RWPE2 (cell line): ENCODE data around the gene FLYWCH1.

Source experiments
- ATAC-seq: fragments of 200-7000 bp; cut with Tn5 transposase; 3 replicates; pipeline ENCODE4 v1.9.1; 2021; ENCODE audit warnings: low read depth
- DNase-seq: peaks from one replicate; pipeline ENCODE4 v3.0.0-alpha.2; 2020; ENCODE audit warnings: low spot score
- H3K27ac ChIP-seq: fragments of 450-650 bp; 2 replicates; pipeline ENCODE4 v1.5.1; 2017; ENCODE audit warnings: mild to moderate bottlenecking; ENCODE audit not compliant: poor library complexity, severe bottlenecking
- H3K27me3 ChIP-seq: fragments of 250-450 bp; sonication (Bioruptor Pico); 2 replicates; pipeline ENCODE4 v1.5.1; 2021; ENCODE audit warnings: mild to moderate bottlenecking, moderate library complexity; ENCODE audit not compliant: insufficient read depth, poor library complexity, severe bottlenecking
- H3K36me3 ChIP-seq: fragments of 250-450 bp; sonication (Bioruptor Pico); 2 replicates; pipeline ENCODE4 v1.5.1; 2020; ENCODE audit warnings: low read depth, mild to moderate bottlenecking, moderate library complexity
- H3K4me1 ChIP-seq: fragments of 250-450 bp; sonication (Bioruptor Pico); 2 replicates; pipeline ENCODE4 v1.5.1; 2021; ENCODE audit warnings: mild to moderate bottlenecking, moderate library complexity; ENCODE audit not compliant: insufficient read depth, poor library complexity, severe bottlenecking
- H3K4me3 ChIP-seq: fragments of 250-450 bp; sonication (Bioruptor Pico); 2 replicates; pipeline ENCODE4 v1.5.1; 2021; ENCODE audit warnings: mild to moderate bottlenecking, moderate library complexity; ENCODE audit not compliant: severe bottlenecking
- H3K9me3 ChIP-seq: fragments of 250-450 bp; sonication (Bioruptor Pico); 2 replicates; pipeline ENCODE4 v1.5.1; 2021; ENCODE audit warnings: mild to moderate bottlenecking, moderate library complexity; ENCODE audit not compliant: severe bottlenecking
- TF ChIP-seq, protein P1 (sequence below): fragments of 450-650 bp; IDR thresholded peaks from one replicate; pipeline ENCODE4 v1.5.1; 2017; ENCODE audit warnings: mild to moderate bottlenecking, moderate library complexity; ENCODE audit not compliant: poor library complexity, severe bottlenecking

The FLYWCH1 gene

DNA sequence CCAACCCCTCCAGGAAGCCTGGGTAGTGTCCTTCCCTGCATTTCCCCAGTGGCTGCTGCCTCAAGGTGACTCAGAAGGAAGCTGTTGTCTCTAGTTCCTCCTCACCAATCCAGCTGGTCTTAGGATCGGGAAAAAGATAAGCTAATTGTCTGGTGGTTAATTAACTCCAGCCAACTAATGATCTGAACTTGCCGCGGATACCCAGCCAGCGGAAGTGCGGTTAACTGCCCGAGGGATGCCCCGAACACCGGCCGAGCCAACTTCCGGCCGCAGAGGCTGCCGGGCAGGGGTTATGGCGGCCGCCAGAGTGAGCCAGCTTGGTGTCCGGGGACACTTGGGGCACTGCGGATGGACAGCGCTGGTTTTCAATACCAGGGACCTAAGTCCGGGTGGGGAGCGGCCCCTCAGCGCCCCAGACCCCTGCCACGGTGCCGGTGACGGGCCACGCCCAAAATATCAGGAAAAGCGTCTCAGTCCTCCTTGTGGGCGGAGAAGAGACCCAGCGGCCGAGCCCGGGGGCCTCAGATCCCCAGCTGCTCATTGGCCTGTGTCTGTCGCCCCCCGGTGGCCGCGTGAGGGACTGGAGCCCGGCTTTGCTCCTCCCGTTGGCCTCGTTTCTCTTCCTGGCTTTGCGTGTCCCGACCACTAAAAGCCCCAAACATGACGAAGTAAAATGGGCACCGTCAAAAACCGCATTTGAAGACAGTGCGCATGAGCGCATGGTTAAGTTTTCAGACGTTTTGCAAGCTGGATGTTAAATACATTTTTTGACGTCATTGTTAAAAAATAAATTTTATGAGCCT lies 43.5 kb upstream of the FLYWCH1 start:
- ATAC-seq (peak; percentile 93), DNase-seq (peak; percentile 90)
- TF ChIP-seq, protein P1, sequence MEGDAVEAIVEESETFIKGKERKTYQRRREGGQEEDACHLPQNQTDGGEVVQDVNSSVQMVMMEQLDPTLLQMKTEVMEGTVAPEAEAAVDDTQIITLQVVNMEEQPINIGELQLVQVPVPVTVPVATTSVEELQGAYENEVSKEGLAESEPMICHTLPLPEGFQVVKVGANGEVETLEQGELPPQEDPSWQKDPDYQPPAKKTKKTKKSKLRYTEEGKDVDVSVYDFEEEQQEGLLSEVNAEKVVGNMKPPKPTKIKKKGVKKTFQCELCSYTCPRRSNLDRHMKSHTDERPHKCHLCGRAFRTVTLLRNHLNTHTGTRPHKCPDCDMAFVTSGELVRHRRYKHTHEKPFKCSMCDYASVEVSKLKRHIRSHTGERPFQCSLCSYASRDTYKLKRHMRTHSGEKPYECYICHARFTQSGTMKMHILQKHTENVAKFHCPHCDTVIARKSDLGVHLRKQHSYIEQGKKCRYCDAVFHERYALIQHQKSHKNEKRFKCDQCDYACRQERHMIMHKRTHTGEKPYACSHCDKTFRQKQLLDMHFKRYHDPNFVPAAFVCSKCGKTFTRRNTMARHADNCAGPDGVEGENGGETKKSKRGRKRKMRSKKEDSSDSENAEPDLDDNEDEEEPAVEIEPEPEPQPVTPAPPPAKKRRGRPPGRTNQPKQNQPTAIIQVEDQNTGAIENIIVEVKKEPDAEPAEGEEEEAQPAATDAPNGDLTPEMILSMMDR, result peak; percentile 98
- Histone ChIP-seq H3K4me1 (no peaks in the 10 kb centered on the region), H3K4me3 (peak overlapping the region; percentile 57), H3K27me3 (no peaks in the 10 kb centered on the region), H3K36me3 (no peaks in the 10 kb centered on the region), H3K9me3 (no peaks in the 10 kb centered on the region), H3K27ac (peak overlapping the region; percentile 90)

DNA sequence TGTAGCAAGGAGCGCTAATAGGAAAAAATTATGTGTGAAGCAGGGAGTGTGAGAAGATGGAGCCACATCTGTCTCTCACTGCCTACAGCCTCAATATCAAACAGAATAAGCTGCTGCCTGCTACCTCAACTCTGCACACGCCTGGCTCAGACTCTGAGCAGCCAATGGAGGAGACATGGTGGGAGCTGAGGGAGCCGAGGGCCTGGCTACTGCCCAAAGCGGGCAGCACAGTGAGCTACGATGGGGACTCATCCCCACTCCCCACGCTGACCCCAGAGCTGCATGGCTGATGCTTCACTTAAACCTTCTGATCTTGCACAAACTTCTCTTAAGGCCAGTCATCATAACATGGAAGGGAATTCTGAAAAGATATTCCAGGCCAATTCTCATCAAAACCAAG lies 39.8 kb upstream of the FLYWCH1 start:
- no peak for ATAC-seq
- no peaks in the 10 kb centered on the region for H3K36me3 ChIP-seq
- no peak for DNase-seq
- H3K4me1 ChIP-seq, result peaks cover 5% of the 10 kb centered on the region
- no peaks in the 10 kb centered on the region for H3K9me3 ChIP-seq
- TF ChIP-seq, protein P1, result no peak
- no peak overlapping the region for H3K4me3 ChIP-seq
- H3K27me3 ChIP-seq, result no peaks in the 10 kb centered on the region
- no peak overlapping the region for H3K27ac ChIP-seq

DNA sequence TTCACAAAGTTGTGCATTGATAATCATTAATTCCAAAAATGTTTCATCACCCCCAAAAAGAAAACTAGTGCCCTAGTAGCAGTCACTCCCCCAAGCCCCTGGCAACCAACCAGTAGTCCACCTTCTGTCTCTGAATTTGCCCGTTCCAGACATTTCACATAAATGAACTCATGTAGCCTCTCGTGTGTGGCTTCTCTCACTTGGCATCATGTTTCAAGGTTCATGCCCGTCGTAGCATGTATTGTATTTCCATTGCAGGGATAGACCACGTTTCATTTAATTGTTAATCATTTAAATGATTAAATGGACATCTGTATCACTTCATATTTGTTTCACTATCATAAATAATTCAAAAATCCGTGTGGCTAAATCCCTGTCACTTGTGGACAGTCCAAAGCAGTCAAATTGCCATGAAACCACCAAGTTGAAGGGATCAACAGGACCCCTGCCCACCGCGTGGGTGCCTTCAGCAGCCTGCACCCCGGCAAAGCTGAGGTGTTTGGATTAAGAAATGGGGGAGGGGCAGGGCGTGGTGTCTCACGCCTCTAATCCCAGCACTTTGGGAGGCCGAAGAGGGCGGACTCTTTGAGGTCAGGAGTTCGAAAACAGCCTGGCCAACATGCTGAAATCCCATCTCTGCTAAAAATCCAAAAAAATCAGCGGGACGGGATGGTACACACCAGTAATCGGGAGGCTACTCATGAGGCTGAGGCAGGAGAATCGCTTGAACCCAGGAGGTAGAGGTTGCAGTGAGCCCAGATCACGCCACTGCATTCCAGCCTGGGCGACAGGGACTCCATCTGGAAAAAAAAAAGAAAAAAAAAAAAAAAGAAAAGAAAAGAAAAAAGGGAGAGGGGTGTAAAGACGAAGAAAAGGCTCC lies 37.5 kb upstream of the FLYWCH1 start:
- Histone ChIP-seq H3K27me3 (no peaks in the 10 kb centered on the region), H3K27ac (no peak overlapping the region), H3K36me3 (no peaks in the 10 kb centered on the region), H3K4me3 (no peak overlapping the region), H3K9me3 (no peaks in the 10 kb centered on the region), H3K4me1 (peaks cover 5% of the 10 kb centered on the region)
- TF ChIP-seq, protein P1, result no peak
- ATAC-seq (no peak), DNase-seq (no peak)

DNA sequence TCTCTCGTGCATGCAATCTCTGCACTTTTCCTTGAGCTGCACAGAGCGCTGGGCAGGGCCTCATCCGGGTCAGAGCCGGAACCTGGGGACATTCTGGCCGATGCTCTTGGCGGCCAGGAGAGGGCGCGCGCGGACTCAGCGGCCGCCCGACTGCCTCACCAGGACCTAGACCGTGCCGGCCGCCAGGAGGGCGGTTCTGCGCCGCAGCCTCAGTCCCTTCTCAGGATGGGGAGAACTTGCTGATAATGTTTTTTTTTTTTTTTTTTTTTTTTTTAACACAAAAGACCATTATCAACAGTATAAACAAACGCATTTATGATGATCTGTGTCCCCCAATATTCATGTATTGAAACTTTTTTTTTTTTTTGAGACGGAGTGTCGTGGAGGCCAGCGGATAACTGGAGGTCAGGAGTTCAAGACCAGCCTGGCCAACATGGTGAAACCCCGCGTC lies 36.8 kb upstream of the FLYWCH1 start:
- no peaks in the 10 kb centered on the region for H3K27me3 ChIP-seq
- no peaks in the 10 kb centered on the region for H3K9me3 ChIP-seq
- H3K4me1 ChIP-seq, result peaks cover 5% of the 10 kb centered on the region
- no peak overlapping the region for H3K4me3 ChIP-seq
- TF ChIP-seq, protein P1, result peak; percentile 95
- DNase-seq (peak; percentile 70), ATAC-seq (peak; percentile 95)
- no peaks in the 10 kb centered on the region for H3K36me3 ChIP-seq
- H3K27ac ChIP-seq, result no peak overlapping the region
